SH-SY5Y (cell line): ENCODE measurements around the gene SH3GL2.

Experiments used
- GATA2 ChIP-seq: IDR thresholded peaks from 2 replicates; pipeline ENCODE4 v1.6.1; 2011; ENCODE audit warnings: mild to moderate bottlenecking, low read depth, low read length
- GATA3 ChIP-seq: IDR thresholded peaks from 2 replicates; pipeline ENCODE4 v1.6.1; 2011; ENCODE audit warnings: low read depth, mild to moderate bottlenecking, low read length, moderate library complexity

DNA sequence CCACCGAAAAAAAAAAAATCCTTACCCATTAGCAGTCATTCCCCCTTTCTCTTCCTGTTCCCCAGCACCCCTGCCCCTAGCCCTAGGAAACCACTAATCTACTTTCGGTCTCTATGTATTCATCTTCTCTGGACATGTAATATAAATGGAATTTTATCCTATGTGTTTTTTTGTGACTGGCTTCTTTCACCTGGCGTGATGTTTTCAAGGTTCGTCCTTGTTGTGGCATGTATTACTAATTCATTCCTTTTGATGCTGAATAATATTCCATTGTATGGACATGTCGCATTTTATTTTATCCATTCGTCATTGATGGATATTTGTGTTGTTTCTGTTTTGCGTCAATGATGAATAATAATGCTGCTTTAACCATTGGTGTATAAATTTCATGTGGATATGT lies 42.8 kb upstream of the SH3GL2 start:
- TF ChIP-seq GATA2 = no peak
- TF ChIP-seq GATA3 = no peak
